Posterior vena cava (tissue), 2 donors: ENCODE measurements around the gene PCP4. TPM values are rescaled to one million over a fixed set of nuclear protein-coding genes. Genes with fewer than 3 reads are reported as not detected.

Source experiments
- DNase-seq: peaks from one replicate; pipeline ENCODE4 v3.0.0-alpha.2; 2020; ENCODE audit warnings: low spot score
- intact Hi-C, 2 donors: fragments of 100-400 bp; cut with DNase I; formaldehyde crosslinking; loops; one replicate each; pipeline versions ENCODE4 v1.14.1 to v1.14.2; 2022 to 2023
- total RNA-seq, 2 donors: library from RNA; stranded (reverse); fragmentation: NEBNext Ultra II Directional; extraction: Animal tissue kit (Norgen Biotek cat#: 25700); gene quantifications; one replicate each; pipeline ENCODE4 v1.2.1, GENCODE V29; 2021
- donor health status: DM: yes; HTN: yes; CAD: no.
- donor health status: DM: yes; HTN: yes; CAD: no.

Gene PCP4
- total RNA-seq, 2 donors from 2014 or later, result 15.3 to 51.4 TPM

- DNase-seq, result no peak
- intact Hi-C loops, result no loop called here
These were observed 41.2 kb downstream of the PCP4 start for GRCh38 chr21:39908265-39908923.

GRCh38 chr21:39911286-39912199, 44.3 kb downstream of the PCP4 start:
- intact Hi-C loops, result no loop called here
- no peak for DNase-seq

- intact Hi-C loops, result no loop called here
- DNase-seq, result no peak
These were observed 46.6 kb downstream of the PCP4 start for GRCh38 chr21:39913706-39914305.

GRCh38 chr21:39915881-39916280, 48.6 kb downstream of the PCP4 start:
- DNase-seq, result no peak
- intact Hi-C loops, result no loop called here

DNA sequence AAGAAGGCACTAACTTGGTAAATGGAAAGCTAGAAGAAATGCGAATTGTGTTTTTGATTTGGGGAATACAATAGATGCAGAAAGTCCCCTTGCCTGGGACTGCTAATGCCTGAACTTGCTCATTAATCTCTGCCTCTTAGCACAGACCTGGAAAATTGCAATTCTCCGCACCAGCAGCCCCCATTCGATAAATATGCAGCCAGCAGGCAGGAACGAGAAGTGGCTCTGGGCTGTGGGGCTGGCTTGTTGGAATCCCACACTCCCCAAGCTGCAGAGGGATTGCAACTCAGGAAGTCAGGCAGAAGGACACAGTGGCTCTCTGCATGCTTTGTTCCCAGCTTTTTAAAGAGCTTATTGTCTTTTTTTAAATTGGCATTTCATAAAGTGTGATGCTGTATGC, 51.3 kb downstream of the PCP4 start:
- intact Hi-C loops, result no loop called here
- DNase-seq, result no peak

- DNase-seq, result no peak
- intact Hi-C loops, result no loop called here
These were observed 56.2 kb downstream of the PCP4 start for GRCh38 chr21:39923476-39923875.

GRCh38 chr21:39924577-39925308, 57.5 kb downstream of the PCP4 start:
- no peak for DNase-seq
- intact Hi-C loops, result no loop called here

- intact Hi-C loops, result no loop called here
- DNase-seq, result no peak
These were observed 60.2 kb downstream of the PCP4 start for GRCh38 chr21:39927304-39927886.

GRCh38 chr21:39932335-39932734, 65.1 kb downstream of the PCP4 start:
- no peak for DNase-seq
- intact Hi-C loops, result no loop called here

DNA sequence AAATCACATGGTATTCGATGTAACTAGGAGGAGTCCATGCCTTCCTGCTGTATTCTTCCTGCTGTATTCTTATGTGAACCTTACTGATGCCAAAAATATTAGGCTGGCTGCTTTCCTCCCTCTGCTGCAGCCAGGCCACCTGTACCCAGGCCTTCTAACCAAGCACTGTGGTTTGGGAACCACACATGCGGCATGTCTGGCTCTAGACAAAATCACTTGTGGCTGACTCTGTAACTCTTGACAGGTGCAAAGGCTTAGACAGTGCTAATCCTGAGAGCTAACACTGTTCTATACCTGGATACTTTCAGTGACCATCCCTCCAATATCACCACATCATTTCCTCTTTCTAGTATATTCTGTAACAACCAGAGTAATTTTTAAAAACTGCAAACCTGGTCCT, 67.7 kb downstream of the PCP4 start:
- intact Hi-C loops, result no loop called here
- no peak for DNase-seq

- no peak for DNase-seq
- intact Hi-C loops, result no loop called here
These were observed 68.5 kb downstream of the PCP4 start for GRCh38 chr21:39935716-39936115.

DNA sequence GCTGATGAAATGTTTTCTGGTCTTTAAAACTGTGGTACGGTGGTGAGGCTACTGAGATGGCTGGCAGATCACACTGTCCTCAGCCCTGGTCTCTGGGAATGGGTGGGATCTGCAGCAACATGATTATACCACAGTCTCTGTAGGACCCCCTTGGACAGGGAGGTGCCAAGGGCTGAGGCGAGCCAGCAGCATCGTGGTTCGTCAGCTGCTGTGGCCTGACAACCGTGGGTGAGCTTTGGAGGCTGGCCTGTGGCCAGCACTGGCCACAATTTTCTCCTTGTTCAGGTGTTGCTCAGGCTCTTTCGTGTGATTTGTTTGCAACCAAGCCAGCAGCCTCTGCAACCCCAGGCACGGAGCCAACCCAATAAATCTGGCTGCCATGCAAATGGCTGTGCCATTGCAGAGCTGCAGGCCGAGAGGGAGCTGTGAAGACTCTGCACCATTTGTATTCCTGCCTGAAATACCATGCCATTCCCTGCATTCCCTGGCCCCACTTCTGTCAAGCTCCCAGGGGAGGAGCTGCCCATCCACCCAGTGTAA, 70.9 kb downstream of the PCP4 start:
- no peak for DNase-seq
- intact Hi-C loops, result no loop called here

- DNase-seq, result no peak
- intact Hi-C loops, result no loop called here
These were observed 79.0 kb downstream of the PCP4 start for GRCh38 chr21:39946199-39946598.

- intact Hi-C loops, result no loop called here
- DNase-seq, result no peak
These were observed 79.8 kb downstream of the PCP4 start for GRCh38 chr21:39947031-39947430.

DNA sequence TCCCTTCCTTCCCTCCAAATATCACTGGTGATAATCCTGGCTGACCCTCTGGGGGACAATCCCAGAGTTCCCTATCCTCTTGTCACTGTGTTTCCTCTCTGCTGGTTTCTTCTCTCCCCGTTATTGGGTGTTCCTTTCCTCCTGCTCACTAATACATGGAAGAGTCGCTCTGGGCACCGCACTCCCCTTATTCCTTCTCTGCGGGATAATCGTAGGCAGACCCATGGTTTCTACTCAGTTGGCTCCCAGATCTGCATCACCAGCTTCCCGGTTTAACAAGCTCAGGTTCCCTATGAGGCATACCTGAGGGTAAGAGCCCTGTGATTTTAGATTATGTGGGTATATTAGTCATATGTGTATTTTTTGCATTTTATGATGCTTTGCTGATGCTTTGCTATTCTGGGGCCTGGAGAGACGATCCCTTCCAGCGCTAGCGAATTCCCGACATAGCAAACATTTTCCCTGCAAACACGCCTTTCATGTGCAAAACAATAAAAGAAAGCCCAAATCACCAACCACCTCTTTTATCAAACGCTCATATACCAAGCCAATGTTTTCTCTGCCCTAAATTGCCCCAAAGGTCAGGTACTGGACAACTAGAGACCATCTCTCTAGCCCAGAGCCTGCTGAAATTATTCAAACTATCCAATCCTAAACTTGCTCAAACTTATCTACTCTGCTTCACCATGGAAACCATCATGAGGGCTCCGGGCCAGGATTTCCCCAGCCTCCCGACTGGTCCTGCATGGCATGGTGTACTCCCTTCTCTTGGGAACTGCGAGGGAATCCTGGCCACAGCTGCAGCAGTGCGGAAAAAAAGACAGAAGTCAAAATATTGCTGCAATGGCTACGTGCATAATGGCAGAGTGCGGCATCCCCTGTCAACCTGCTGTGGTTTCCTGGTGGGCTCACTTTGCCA, 84.2 kb downstream of the PCP4 start:
- intact Hi-C loops, result no loop called here
- no peak for DNase-seq

- intact Hi-C loops, result no loop called here
- DNase-seq, result no peak
These were observed 85.0 kb downstream of the PCP4 start for GRCh38 chr21:39952265-39952664.

DNA sequence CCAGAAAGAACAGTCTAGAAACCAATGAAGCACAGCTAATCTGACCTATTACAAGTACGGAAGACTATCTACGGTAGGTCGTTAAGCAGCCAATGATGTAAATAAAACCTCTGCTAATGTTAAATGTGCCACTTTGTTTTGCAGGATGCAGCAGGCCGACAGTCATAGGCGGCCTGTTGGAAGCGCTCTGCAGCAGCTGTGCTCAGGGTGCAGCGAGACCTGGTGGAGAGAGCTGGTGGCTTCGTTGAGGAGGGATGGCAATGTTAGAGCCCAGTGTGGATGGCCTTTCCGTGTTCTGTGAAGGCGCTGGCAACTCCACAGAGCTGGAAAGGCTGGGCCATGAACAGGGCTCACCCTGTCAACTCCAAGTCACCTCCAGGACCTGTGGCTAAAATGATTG, 87.3 kb downstream of the PCP4 start:
- no peak for DNase-seq
- intact Hi-C loops, result no loop called here

DNA sequence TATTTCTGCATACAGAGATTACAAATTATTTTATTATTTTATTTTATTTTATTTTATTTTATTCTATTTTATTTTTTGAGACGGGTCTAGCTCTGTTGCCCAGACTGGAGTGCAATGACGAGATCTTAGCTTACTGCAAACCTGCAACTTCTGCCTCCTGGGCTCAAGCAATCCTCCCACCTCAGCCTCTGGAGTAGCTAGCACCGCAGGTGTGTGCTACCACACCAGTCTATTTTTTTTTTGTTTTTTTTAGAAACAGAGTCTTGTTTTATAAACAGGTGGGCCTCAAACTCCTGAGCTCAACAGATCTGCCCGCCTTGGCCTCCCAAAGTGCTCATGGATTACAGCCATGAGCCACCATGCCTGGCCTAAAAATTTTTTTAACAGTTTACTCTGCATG, 88.1 kb downstream of the PCP4 start:
- intact Hi-C loops, result no loop called here
- DNase-seq, result no peak
